Stimulated activated CD8-positive, alpha-beta memory T cell treated with anti-CD3 and anti-CD28 coated beads, Interleukin-12 subunit alpha, Interleukin-12 subunit beta, amount 100 ng/mL, for 24 hours (primary cell): Measurements from ENCODE around the gene BLACAT1.
"Not testable (repeated sequence)": the region's sequence is repeated elsewhere in the genome, so short reads cannot be mapped to it uniquely, and the experiment has no call there.

Source experiments
- DNase-seq: peaks from one replicate; pipeline ENCODE4 v3.0.0-alpha.2; 2020; ENCODE audit errors: extremely low read depth

The BLACAT1 gene

DNA sequence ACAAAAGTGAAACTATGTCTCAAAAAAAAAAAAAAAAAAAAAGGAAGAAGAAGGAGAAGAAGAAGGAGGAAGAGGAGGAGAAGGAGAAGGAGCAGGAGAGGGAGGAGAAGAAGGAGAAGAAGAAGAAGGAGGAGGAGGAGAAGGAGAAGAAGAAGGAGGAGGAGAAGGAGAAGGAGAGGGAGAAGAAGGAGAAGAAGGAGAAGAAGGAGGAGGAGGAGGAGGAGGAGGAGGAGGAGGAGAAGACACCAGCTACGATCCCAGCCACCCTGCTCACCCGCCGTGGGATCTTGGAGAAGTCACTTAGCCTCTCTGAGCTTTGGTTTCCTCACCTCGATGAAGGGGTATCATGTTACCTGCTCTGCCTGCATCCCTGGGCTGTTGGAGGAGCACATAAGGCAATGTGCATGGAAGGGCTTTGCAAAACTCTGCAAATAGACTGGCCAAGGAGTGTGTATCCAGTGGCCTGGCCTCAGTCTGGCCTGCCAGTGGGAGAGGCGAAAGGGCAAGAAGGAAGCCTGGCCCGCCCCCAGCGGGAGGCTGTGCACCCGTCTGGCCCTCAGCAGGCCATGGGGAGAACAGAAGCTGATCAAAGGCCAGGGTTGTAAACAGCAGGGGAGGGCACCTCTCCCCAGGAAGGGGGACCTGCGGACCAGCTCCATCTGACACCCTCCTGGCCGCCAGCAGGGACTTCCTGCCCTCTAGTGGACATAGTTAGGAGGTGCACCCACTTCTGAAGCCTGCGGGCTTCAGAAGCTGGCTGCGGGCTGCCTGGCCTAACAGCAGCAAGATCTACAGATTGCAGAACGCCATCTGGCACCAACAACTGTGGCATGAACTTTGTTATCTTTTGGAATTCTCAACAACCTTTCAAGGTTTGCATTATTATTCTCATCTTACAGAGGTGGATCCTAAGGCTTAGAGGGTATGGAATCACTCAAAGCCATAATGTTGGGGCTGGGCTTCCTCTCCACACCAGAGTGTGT lies 29.4 kb upstream of the BLACAT1 start:
- no peak for DNase-seq

DNA sequence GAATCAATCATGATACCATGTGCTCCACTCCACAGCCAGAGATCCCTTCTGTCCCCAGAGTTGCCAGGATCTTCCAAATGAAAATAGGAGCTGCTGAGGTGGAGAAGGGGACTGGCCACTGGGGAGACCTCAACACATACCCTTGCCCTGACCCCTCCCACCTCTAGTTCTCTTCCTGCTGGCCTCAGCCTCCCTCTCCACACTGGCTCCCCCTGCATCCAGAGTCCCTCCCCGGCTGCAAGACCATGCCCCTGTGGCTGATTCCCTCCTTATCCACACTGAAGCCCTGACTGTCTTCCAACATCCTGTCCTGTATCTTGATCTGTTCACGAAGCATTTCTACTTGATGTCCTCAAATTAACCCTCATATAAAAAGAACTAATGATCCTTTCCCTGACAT lies 27.5 kb upstream of the BLACAT1 start:
- DNase-seq: no peak

DNA sequence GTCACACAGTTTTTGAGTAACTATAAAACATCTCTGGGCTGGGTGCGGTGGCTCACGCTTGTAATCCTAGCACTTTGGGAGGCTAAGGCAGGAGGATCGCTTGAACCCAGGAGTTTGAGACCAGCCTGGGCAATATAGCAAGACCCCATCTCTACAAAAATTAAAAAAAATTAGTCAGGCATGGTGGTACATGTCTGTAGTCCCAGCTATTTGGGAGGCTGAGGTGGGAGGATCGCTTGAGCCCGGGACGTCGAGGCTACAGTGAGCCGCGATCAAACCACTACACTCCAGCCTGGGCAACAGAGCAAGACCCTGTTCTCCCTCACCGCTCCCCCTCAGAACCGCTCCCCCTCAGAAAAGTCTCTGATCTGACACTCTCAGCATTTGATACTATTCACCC lies 26.7 kb upstream of the BLACAT1 start:
- not testable (repeated sequence) for DNase-seq

DNA sequence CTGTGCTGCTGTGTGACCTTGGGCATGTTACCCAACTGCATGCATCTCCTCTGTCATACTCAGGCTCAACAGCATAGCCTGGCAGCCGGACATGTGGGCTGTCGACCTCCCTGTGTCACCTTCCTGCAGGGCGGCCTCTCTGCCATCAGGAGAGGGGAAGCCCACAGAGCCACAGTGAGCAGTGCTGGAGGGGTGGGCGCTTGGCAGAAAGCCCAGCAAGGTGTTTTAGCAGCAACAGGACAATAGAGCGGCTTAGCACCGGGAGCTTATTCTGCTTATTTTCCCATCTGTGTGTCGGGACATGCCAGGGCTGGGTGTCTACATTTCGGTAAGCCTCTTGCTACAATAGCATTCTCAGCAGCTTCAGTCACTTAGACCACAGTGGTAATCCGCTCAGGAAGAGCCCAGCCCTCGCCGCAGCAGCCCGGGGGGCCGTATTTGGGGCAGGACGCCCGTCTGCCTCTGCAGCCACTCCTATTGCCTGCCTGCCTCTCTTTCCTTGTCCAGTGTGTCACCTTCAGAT lies 25.8 kb upstream of the BLACAT1 start:
- DNase-seq: no peak

DNA sequence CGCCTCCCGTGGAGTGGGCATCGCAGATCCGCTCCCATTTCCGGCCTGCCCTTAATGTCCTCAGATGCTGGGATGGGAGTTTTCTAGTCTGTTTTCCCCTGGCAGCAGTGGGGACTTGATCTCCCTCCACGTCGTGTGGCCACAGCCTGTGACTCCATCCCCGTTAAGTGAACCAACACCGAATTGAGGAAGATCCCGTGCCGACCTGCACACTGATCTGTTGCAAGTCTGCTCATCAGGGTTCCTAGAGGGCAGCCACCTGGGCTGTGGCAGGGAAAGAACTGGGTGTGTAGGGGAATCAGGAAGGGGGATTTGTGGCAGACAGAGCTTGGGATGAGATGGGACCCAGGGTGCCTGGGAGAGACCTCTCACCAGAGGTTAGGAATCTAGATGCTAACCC lies 25.4 kb upstream of the BLACAT1 start:
- DNase-seq: no peak

DNA sequence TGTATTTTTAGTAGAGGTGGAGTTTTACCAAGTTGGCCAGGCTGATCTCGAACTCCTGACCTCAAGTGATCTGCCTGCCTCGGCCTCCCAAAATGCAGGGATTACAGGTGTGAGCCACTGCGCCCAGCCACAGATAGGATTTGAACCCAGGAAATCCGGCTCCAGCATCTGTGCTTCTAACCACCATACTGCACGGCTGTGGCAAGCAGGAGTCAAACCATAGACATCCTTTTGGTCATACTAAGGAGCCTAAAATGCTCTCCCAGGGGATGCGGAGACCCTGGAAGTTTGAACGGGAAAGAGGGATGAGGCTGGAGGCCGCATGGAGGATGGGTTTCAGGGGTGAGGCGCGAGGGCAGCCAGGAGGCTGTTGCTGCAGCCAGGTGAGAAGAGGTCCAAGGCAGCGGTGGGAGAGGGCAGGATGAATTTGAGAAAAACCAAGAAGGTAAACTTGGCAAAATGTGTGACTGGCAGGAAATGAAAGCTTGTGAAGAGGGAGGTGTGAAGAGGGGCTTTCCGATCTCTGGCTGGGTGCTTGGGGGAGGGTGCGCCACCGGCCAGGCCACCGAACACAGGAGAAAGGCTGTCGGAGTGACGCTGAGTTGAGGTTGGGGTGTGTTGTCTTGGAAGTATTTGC lies 24.6 kb upstream of the BLACAT1 start:
- DNase-seq: no peak

DNA sequence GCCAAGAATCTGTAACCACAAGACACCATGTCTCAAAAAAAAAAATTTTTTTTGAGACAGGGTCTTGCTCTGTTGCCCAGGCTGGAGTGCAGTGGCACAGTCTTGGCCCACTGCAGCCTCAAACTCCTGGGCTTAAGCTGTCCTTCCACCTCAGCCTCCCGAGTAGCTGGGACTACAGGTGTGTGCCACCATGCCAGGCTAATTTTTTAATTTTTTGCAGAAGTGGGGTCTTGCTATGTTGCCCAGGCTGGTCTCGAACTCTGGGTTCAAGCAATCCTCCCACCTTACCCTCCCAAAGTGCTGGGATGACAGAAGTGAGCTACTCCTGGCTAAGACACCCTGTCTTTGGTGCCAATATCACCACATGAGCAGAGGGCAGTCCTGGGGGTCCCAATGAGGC lies 23.1 kb upstream of the BLACAT1 start:
- DNase-seq: not testable (repeated sequence)

DNA sequence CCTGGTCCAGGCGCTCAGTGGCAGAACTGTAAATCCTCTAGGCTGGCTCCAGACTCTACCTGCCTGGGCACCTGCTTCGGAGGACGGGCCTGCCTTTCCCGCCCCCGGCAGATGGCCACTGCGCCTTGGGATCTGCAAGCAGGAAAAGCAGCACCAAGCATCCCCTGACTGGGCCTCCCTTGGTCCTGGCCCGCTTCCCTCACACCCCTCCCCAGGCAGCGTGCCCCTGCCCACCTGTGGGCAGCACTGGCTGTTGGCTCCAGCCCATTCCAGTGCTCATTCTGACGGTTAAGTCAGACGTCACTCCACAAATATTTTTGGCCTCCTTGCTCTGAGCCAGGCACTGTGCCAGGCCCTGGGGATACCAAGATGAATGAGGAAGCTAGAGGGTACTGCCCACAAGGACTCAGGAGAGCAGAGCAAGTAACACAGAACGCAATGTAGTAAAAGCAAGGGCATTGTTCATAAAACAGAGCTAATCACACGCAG lies 22.0 kb upstream of the BLACAT1 start:
- DNase-seq: no peak

DNA sequence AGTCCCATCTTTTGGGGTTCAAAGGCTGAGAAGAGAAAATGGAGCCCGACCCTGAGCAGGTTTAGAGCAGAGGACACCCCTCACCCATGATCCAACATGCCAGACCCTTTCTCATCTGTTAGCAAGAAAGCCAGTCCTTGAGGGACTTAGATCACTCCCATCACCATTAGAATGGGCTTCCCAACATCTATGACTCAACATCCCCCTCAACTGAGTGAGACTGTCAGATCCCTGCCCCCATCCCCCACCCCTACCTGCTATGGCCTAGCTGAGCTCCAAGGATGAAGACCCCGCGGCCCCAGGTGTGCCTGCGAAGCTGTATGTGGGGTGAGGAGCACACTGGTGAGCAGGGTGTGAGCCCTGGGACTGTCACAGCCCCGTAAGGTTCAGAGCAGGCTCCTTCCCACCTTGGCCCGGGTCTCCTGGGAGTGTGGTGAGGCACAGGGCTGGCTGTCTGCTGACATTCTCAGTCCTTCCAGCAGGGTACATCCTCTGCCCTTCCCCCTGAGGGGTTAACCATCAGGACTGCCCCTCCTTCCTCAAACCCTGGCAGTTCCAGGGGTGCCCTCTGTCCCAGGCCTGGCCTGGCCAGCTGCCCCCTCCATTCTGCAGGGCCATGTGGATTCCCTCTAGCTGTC lies 21.4 kb upstream of the BLACAT1 start:
- no peak for DNase-seq

DNA sequence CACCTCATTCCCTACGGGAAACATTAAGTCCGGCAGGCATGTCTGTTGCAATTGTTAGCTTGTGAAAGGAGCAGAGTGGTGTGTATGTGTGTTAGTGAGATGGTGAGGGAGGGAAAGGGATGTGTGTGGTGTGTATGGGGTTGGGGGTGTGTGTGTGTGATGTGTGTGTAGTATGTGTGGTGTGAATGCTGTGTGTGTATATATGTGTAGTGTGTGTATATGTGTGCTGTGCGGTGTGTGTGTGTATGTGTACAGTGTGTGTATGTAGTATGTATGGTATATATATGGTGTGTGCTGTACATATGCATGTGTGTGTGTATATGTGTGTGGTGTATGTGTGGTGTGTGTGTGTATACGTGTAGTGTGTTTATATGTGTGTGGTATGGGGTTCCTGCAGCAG lies 20.8 kb upstream of the BLACAT1 start:
- DNase-seq: no peak

DNA sequence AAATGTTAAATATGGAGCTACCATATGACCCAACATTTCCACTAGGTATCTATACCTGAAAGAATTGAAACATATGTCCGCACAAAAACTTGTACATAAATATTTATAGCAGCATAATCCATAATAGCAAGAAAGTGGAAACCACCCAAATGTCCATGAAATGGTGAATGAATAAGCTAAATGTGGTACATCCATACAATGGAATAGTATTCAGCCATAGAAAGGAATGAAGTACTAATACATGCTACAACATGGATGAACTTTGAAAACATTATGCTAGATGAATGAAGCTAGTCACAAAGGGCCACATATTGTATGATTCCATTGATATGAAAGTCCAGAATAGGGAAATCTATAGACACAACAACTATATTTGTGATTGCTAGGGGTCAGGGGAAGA lies 20.0 kb upstream of the BLACAT1 start:
- DNase-seq: no peak

DNA sequence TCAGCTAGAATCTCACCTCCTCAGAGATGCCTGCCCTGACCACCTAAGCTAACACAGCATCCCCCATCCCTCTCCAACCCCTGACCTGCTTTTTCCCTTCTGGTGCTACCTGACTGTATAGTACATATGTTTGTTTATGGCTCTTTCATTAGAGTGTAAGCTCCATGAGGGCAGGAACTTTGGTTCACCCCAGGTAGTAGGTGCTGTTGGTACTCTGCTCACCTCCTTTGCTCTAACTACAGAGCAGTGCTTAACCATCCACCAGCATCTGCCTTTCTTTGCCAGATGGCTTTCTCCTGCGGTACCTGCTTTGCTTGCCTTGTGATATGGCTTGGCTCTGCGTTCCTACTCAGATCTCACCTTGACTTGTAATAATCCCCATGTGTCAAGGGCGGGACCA lies 18.7 kb upstream of the BLACAT1 start:
- DNase-seq: no peak

DNA sequence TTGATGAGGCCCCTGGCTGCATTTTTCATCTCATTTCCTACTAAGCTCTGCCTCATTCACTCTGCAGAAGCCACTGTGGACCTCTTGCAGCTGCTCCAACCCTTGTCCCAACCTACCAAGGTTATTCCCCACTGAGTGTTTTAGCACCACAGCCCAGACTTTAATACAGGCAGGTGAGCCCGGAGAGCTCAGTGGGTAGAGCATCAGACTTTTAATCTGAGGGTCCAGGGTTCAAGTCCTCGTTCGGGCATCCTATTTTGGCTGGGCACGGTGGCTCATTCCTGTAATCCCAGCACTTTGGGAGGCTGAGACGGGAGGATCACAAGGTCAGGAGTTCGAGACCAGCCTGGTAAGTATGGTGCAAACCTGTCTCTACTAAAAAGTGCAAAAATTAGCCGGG lies 18.1 kb upstream of the BLACAT1 start:
- no peak for DNase-seq

DNA sequence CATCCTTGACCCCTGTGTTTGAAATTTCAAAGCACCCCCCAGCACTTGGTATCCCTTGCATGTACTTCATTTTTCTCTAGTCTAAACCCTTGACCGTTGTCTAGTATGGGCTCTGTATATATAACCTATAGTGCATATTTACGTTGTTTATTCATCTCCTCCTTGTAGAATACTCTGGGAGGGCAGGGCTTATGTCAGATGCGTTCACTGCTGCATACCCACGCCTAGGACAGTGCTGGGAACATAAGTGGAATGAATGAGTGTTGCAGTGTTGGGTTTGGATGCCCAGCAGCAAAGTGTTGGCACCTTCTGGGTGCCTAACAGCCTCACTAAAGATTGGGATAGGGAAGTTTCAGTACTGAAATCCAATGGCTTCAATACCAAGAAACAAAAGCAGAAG lies 17.6 kb upstream of the BLACAT1 start:
- DNase-seq: no peak

DNA sequence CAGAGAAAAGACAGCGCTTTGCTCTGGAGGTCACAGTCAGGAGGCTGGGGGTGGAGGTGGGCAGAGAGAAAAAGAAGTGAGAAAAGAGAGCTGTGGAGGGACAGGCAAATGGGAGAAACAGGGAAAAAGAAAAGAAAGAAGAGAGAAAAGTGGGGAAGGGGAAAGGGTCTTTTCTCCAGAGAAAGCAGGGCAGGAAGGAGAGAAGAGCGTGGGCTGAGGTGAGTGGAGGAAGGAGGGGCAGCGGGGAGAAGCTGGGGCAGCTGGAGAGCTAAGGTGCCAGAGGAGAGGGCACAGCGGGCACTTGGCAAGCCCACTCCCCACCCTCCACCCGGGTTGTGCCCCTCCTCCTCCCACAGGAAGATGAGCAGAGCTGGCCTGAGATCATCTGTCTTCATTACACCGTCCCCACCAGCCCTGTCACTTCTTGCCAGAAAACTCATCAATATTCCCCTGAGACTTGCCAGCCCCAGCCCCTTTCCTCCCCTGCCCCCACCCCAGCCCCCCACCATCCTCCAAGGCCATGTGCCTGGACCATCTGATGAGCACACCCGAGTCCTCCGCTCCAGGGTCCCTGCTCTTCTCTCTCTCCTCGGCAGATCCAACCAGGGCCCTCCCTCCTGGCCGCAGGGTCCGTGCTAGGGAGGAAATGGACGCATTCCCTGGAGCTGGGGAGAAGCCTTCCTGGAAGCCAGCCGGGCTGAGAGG lies 17.0 kb upstream of the BLACAT1 start:
- DNase-seq: no peak

DNA sequence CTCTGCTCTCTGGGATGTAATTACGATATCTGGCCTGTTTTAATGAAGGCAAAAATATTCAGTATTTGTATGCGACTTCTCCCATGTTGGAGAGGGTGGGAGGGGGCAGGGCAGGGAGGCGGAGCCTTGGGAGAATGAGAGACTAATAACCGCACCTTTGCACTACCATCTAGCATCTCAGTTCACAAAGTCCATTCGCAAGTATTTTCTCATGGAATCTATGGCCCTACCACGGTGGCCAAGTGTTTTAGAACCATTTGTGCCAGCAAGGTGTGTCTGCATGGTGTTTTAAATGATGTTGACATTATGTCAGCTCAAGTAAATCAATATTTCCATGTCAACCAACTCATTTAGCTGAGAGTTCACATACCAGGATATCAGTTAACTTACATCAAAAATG lies 14.3 kb upstream of the BLACAT1 start:
- DNase-seq: no peak

DNA sequence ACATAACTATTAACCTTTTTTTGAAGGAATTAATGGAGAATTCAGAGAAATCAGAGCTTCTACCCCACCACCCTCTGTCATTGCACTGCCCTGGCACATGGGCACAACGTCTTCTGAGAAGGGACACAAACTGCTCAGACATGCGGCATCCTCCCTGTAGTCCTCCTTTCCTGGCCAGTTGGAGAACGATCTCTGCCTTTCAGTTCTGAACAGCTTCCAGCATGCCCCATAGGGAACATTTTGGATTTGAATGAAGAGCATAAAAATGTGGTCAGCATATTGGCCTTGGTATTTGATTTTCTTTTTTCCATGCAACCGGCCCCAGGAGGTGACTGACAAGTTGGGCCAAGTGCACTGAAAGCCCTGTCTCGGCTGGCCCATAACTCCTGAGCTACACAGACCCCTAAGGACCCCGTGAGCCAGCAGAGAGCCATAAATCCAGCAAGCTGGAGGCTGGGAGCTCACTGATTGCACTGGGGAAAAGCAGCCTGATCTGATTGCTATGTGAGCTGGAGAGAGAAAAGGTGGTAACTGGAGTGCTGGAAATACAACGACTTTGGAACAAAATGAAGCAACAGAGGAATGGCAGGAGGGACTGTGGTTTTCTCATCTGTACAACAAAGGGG lies 10.9 kb upstream of the BLACAT1 start:
- no peak for DNase-seq

DNA sequence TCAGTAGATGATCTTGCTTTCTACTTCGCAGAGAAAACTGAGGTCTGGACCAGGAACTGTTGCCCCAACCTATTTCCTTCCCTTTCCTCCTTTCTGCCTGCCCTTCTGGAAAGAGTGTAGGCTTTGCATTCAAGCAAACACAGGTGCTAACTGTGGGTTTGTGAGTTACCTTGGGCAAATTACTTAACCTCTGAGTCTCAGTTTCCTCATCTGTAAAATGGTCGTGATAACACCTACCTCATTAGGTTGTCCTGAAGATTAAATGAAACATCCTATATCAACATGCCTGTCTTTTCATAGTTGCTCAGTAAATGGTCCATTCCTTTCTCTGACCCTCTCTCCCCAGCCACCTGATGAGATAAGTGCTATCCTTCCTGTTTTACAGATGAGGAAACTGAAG lies 9.5 kb upstream of the BLACAT1 start:
- no peak for DNase-seq

DNA sequence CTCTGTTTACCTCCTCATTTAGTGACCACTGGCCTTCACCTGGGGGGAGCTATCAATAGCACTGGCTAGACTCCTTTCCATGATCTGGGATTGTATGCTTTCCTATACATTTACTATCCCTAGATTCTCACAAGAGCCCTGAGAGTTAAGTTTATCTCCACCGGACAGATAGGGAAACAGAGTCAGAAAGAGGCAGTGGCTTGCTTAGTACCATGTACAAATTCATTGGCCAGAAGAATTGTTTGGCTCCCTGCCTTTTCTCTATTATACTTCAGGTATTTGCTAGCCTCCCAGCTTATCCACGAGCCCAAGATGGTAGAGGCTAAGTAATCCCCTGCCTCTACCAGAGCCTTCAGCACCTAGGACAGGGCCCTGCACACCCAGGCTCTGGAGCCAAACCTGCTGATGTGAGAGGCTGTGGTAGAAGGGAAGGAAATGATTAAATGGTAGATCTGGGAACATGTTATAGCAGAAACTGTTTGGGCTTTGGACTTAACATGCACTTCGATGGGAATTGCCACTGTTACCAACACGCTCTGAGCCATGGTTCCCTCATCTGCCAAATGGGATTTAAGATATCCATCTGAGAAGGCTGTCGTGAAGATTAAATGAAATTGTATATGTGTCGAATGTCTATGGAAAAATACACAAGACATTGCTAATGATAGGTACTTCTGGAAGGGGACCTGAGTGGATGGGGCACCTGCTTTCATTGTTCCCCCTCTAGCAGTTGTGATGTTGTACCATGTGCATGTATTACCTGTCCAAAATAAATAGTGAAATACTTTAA lies 3.1 kb upstream of the BLACAT1 start:
- DNase-seq: no peak
